SK-N-SH (cell line): Measurements from ENCODE around the gene NALCN. TPM values are rescaled to one million over a fixed set of nuclear protein-coding genes. Genes with fewer than 3 reads are reported as not detected.

Experiments
- CTCF ChIA-PET: fragments of 300-600, 350-600 bp; formaldehyde crosslinking; extraction: SDS; loops from one replicate; lab custom pipeline; 2021; lab: Yijun Ruan, JAX
- POLR2A ChIA-PET: fragments of 350-600 bp; sonication (Branson Sonifier 250); formaldehyde crosslinking; extraction: SDS; loops from one replicate; lab custom pipeline; 2020; ENCODE audit warnings: antibody characterized with exemption, inconsistent platforms; lab: Yijun Ruan, JAX
- DNase-seq: peaks from one replicate; pipeline ENCODE4 v3.0.0; 2012
- H2AFZ ChIP-seq: fragments of 200-600 bp; sonication (generic); 2 replicates; pipeline ENCODE4 v1.8.1; 2016; ENCODE audit warnings: antibody characterized with exemption, mild to moderate bottlenecking, low read depth
- H3F3A ChIP-seq: fragments of 200-600 bp; sonication (generic); replicated peaks from 2 replicates; pipeline ENCODE3; 2016; ENCODE audit warnings: antibody characterized with exemption, mild to moderate bottlenecking; ENCODE audit not compliant: insufficient read depth
- H3K27ac ChIP-seq, 2 experiments: fragments of 200-500 bp in 1 of 2; fragments of 200-600 bp in 1 of 2; sonication (Bioruptor generic) in 1 of 2; sonication (generic), shearing (Covaris generic) in 1 of 2; 2 replicates each; pipeline versions ENCODE4 v1.5.1 to v1.6.1; 2014 to 2016; ENCODE audit warnings: low read depth in 2 of 2, inconsistent platforms in 1 of 2, low read length in 1 of 2, mild to moderate bottlenecking in 1 of 2, mixed read lengths in 1 of 2
- H3K27me3 ChIP-seq: fragments of 200-600 bp; sonication (generic), shearing (Covaris generic); 2 replicates; pipeline ENCODE4 v1.6.1; 2016; ENCODE audit warnings: mixed run types; ENCODE audit not compliant: insufficient read depth
- H3K36me3 ChIP-seq, 2 experiments: fragments of 200-500 bp in 1 of 2; fragments of 200-600 bp in 1 of 2; sonication (Bioruptor generic) in 1 of 2; sonication (generic) in 1 of 2; replicated peaks in 1 of 2; 2 replicates each; pipeline versions ENCODE3 to v1.5.1; 2014 to 2016; ENCODE audit warnings: low read length in 1 of 2, mild to moderate bottlenecking in 1 of 2; ENCODE audit not compliant: insufficient read depth in 2 of 2, control insufficient read depth in 1 of 2
- H3K4me1 ChIP-seq, 2 experiments: fragments of 200-500 bp in 1 of 2; fragments of 200-600 bp in 1 of 2; sonication (Bioruptor generic) in 1 of 2; sonication (generic), shearing (Covaris generic) in 1 of 2; 2 replicates each; pipeline versions ENCODE4 v1.5.1 to v1.6.1; 2014 to 2016; ENCODE audit warnings: low read depth in 1 of 2, low read length in 1 of 2, mixed run types in 1 of 2; ENCODE audit not compliant: insufficient read depth in 2 of 2, control insufficient read depth in 1 of 2
- H3K4me2 ChIP-seq: fragments of 200-600 bp; sonication (generic), shearing (Covaris generic); 2 replicates; pipeline ENCODE4 v1.6.1; 2017; ENCODE audit warnings: mixed run types
- H3K4me3 ChIP-seq, 2 experiments: fragments of 200-500 bp in 1 of 2; fragments of 200-600 bp in 1 of 2; sonication (Bioruptor generic) in 1 of 2; sonication (generic), shearing (Covaris generic) in 1 of 2; 2 replicates each; pipeline versions ENCODE4 v1.5.1 to v1.8.1; 2014 to 2016; ENCODE audit warnings: low read depth in 2 of 2, inconsistent platforms in 1 of 2, low read length in 1 of 2, mild to moderate bottlenecking in 1 of 2, mixed read lengths in 1 of 2, moderate library complexity in 1 of 2
- H3K79me2 ChIP-seq: fragments of 200-600 bp; sonication (generic); 2 replicates; pipeline ENCODE4 v1.8.1; 2017; ENCODE audit warnings: mild to moderate bottlenecking; ENCODE audit not compliant: insufficient read depth
- H3K9ac ChIP-seq: fragments of 200-600 bp; sonication (generic); 2 replicates; pipeline ENCODE4 v1.6.1; 2017; ENCODE audit warnings: mixed run types
- H3K9me2 ChIP-seq: fragments of 200-600 bp; sonication (generic); 2 replicates; pipeline ENCODE4 v1.6.1; 2017; ENCODE audit warnings: mixed run types
- H3K9me3 ChIP-seq: fragments of 200-600 bp; sonication (generic); 2 replicates; pipeline ENCODE4 v1.6.1; 2017; ENCODE audit warnings: mixed run types, mild to moderate bottlenecking, moderate library complexity
- H4K20me1 ChIP-seq: fragments of 200-600 bp; sonication (generic); 2 replicates; pipeline ENCODE4 v1.6.1; 2017; ENCODE audit warnings: mild to moderate bottlenecking, mixed run types; ENCODE audit not compliant: insufficient read depth
- CTCF ChIP-seq: fragments of 200-600 bp; sonication (generic); IDR thresholded peaks from 2 replicates; pipeline ENCODE4 v1.6.1; 2017; ENCODE audit warnings: antibody characterized with exemption, mild to moderate bottlenecking, moderate library complexity
- ELF1 ChIP-seq: IDR thresholded peaks from 2 replicates; pipeline ENCODE4 v1.4.0; 2012
- EP300 ChIP-seq, 2 experiments: IDR thresholded peaks; 2 replicates each; pipeline versions ENCODE4 v1.4.0 to v1.6.1; 2012; ENCODE audit warnings: borderline replicate concordance in 1 of 2, low read depth in 1 of 2, low read length in 1 of 2
- FOSL2 ChIP-seq: IDR thresholded peaks from 2 replicates; pipeline ENCODE4 v1.4.0; 2012; ENCODE audit warnings: low read depth, mild to moderate bottlenecking, moderate library complexity, borderline replicate concordance
- FOXJ3 ChIP-seq: sonication (generic); formaldehyde crosslinking; IDR thresholded peaks from 2 replicates; pipeline ENCODE4 v1.5.1; 2020; ENCODE audit warnings: mild to moderate bottlenecking, missing genetic modification reagents
- GATA2 ChIP-seq: sonication (generic); formaldehyde crosslinking; IDR thresholded peaks from 2 replicates; pipeline ENCODE4 v1.5.0; 2020; ENCODE audit warnings: mild to moderate bottlenecking, missing genetic modification reagents
- JUND ChIP-seq: IDR thresholded peaks from 2 replicates; pipeline ENCODE4 v1.4.0; 2012
- MAX ChIP-seq: IDR thresholded peaks from 2 replicates; pipeline ENCODE4 v1.4.0; 2012; ENCODE audit warnings: low read depth
- MXI1 ChIP-seq: IDR thresholded peaks from 2 replicates; pipeline ENCODE4 v1.6.1; 2012; ENCODE audit warnings: mild to moderate bottlenecking, low read depth, low read length, improper control_type of control experiment
- PBX3 ChIP-seq: IDR thresholded peaks from 2 replicates; pipeline ENCODE4; 2012
- POLR2AphosphoS5 ChIP-seq: IDR thresholded peaks from 2 replicates; pipeline ENCODE4 v1.6.1; 2012; ENCODE audit warnings: low read depth, low read length
- RCOR1 ChIP-seq: fragments of 150-350 bp; IDR thresholded peaks from 2 replicates; pipeline ENCODE4 v1.6.1; 2017; ENCODE audit warnings: antibody characterized with exemption, low read length
- REST ChIP-seq: IDR thresholded peaks from 2 replicates; pipeline ENCODE4 v1.6.1; 2012; ENCODE audit warnings: mild to moderate bottlenecking, low read depth, low read length, moderate library complexity
- RFX5 ChIP-seq: IDR thresholded peaks from 2 replicates; pipeline ENCODE4 v1.6.1; 2012; ENCODE audit warnings: mild to moderate bottlenecking, improper control_type of control experiment, low read length
- RXRA ChIP-seq: IDR thresholded peaks from 2 replicates; pipeline ENCODE4 v1.4.0; 2012; ENCODE audit warnings: low read depth, mild to moderate bottlenecking, borderline replicate concordance
- SIN3A ChIP-seq: IDR thresholded peaks from 2 replicates; pipeline ENCODE4 v1.6.1; 2012; ENCODE audit warnings: low read depth, mild to moderate bottlenecking, low read length, moderate library complexity, borderline replicate concordance
- SMC3 ChIP-seq: IDR thresholded peaks from 2 replicates; pipeline ENCODE4 v1.6.1; 2012; ENCODE audit warnings: low read depth, low read length, improper control_type of control experiment
- TCF12 ChIP-seq: IDR thresholded peaks from 2 replicates; pipeline ENCODE4 v1.4.0; 2012
- USF2 ChIP-seq: fragments of 150-350 bp; IDR thresholded peaks from 2 replicates; pipeline ENCODE4 v1.6.1; 2017; ENCODE audit warnings: antibody characterized with exemption, low read length, low read depth, borderline replicate concordance
- ZBTB33 ChIP-seq: IDR thresholded peaks from 2 replicates; pipeline ENCODE4 v1.4.0; 2012; ENCODE audit warnings: low read depth, borderline replicate concordance
- WGBS: methylation state at CpG from one replicate; pipeline ENCODE4 v1.1.6; 2017; ENCODE audit warnings: low lambda C conversion rate; 5-methylcytosine and 5-hydroxymethylcytosine counted together
- polyA plus RNA-seq, 3 experiments: library from polyadenylated mRNA; depleted of rRNA; stranded (reverse); fragments of >200 nt; gene quantifications; 2 replicates each; pipeline ENCODE4 v1.2.3, GENCODE V29; 2012

NALCN gene
- polyA plus RNA-seq, 1 of the 3 experiments (the other 2 are of a cell fraction): 3.0 TPM

- TF ChIP-seq USF2 (no peak), RXRA (no peak; the same call in 1 of the 2 replicates), ELF1 (no peak), FOXJ3 (CRISPR knock-in tag) (no peak), FOSL2 (peak; percentile 48; the same call in 1 of the 2 replicates), REST (no peak), PBX3 (peak; percentile 73), RFX5 (no peak), MXI1 (no peak), RCOR1 (no peak), SMC3 (no peak), CTCF (no peak), TCF12 (peak; percentile 70), GATA2 (CRISPR knock-in tag) (no peak)
These were observed 15.1 kb downstream of the NALCN start (continued) for GRCh38 chr13:101401196-101401595.

GRCh38 chr13:101399365-101399764, 16.9 kb downstream of the NALCN start:
- CTCF ChIA-PET: no interaction called here
- no peaks in the 10 kb centered on the region for H3K9me3 ChIP-seq
- H2AFZ ChIP-seq: no peak overlapping the region; the same call in 1 of the 2 replicates
- H3K36me3 ChIP-seq: peaks cover 0 to 7% of the 10 kb centered on the region in 2 experiments
- peaks cover 38% of the 10 kb centered on the region for H3F3A ChIP-seq
- no peak for DNase-seq
- H3K4me1 ChIP-seq: peaks cover 0 to 28% of the 10 kb centered on the region in 2 experiments
- H3K4me3 ChIP-seq: no peak overlapping the region
- peak overlapping the region; percentile 63; the same call in 1 of the 2 replicates for H3K9ac ChIP-seq
- WGBS: 11% methylated on average over 2 of the region's 2 CpGs
- no peaks in the 10 kb centered on the region for H3K27me3 ChIP-seq
- peak overlapping the region; percentile 60; the same call in 1 of the 2 replicates for H3K4me2 ChIP-seq
- no peaks in the 10 kb centered on the region for H4K20me1 ChIP-seq
- no peaks in the 10 kb centered on the region for H3K9me2 ChIP-seq
- peak overlapping the region; percentile 22 to 93; a peak in 3 of 4 replicates for H3K27ac ChIP-seq
- POLR2A ChIA-PET: no interaction called here
- H3K79me2 ChIP-seq: no peaks in the 10 kb centered on the region; the same call in 1 of the 2 replicates
- TF ChIP-seq FOSL2 (peak; percentile 66; the same call in 1 of the 2 replicates), TCF12 (peak; percentile 60), ZBTB33 (no peak), MAX (0 out of 2 replicates have a peak, but pooled peaks have one; percentile 9), EP300 (IDR thresholded peaks at IDR 0.05; ENCODE audit: borderline replicate concordance in 1 of 2, low read depth in 1 of 2, low read length in 1 of 2) (peak in 1 of 2 experiments; percentile 81; a peak in 2 of 4 replicates), RXRA (peak; percentile 55; the same call in 1 of the 2 replicates), PBX3 (peak; percentile 85), POLR2AphosphoS5 (peak; percentile 39; the same call in 1 of the 2 replicates), JUND (peak; percentile 76), SIN3A (0 out of 2 replicates have a peak, but pooled peaks have one; percentile 12)
